Natural killer cell (primary cell): ENCODE data around the gene AJUBA. TPM values are rescaled to one million over a fixed set of nuclear protein-coding genes. Genes with fewer than 3 reads are reported as not detected.
A peak's percentile ranks its signal among the peaks of the same experiment; 100 is the strongest.
"Not testable (repeated sequence)": the region's sequence is repeated elsewhere in the genome, so short reads cannot be mapped to it uniquely, and the experiment has no call there.

ENCODE experiments used
- ATAC-seq, 3 donors: fragments of 150-1000 bp in 2 of 3; fragments of 200-7000 bp in 1 of 3; cut with Tn5 transposase; 1 replicate in 1 of 3; 2 replicates in 2 of 3; pipeline ENCODE4 v1.10.0; 2021; ENCODE audit warnings: mild to moderate bottlenecking in 2 of 3, moderate library complexity in 2 of 3
- DNase-seq, 2 donors: peaks; one replicate each; pipeline versions ENCODE4 v3.0.0 to v3.0.0-alpha.2; 2013 to 2021; ENCODE audit warnings: mixed read lengths in 1 of 2
- H3K27ac ChIP-seq: one replicate; pipeline ENCODE4 v1.5.1; 2013; ENCODE audit warnings: mild to moderate bottlenecking, low read length
- H3K27me3 ChIP-seq: one replicate; pipeline ENCODE4 v1.6.1; 2013; ENCODE audit warnings: low read length; ENCODE audit not compliant: control insufficient read depth, insufficient read depth
- H3K36me3 ChIP-seq: one replicate; pipeline ENCODE4 v1.6.1; 2013; ENCODE audit warnings: low read length; ENCODE audit not compliant: control insufficient read depth, insufficient read depth
- H3K4me1 ChIP-seq: one replicate; pipeline ENCODE4 v1.6.1; 2013; ENCODE audit warnings: low read length; ENCODE audit not compliant: control insufficient read depth, insufficient read depth
- H3K4me3 ChIP-seq: one replicate; pipeline ENCODE4 v1.5.1; 2013; ENCODE audit warnings: low read length
- H3K9me3 ChIP-seq: one replicate; pipeline ENCODE4 v1.6.1; 2013; ENCODE audit warnings: low read length; ENCODE audit not compliant: control insufficient read depth, insufficient read depth
- H3K27ac Mint-ChIP-seq, 2 donors: one replicate each; pipeline ENCODE4 v1.8.0; 2022; ENCODE audit warnings: mild to moderate bottlenecking in 2 of 2, mixed read lengths in 2 of 2, moderate library complexity in 1 of 2
- H3K27me3 Mint-ChIP-seq, 2 donors: one replicate each; pipeline ENCODE4 v1.8.0; 2022; ENCODE audit warnings: low read depth in 2 of 2, mixed read lengths in 2 of 2
- H3K36me3 Mint-ChIP-seq: one replicate; pipeline ENCODE4 v1.8.0; 2022; ENCODE audit warnings: mixed read lengths
- H3K4me1 Mint-ChIP-seq, 2 donors: one replicate each; pipeline ENCODE4 v1.8.0; 2022; ENCODE audit warnings: mixed read lengths in 2 of 2
- H3K4me3 Mint-ChIP-seq: one replicate; pipeline ENCODE4 v1.8.0; 2022; ENCODE audit warnings: mild to moderate bottlenecking, moderate library complexity, mixed read lengths
- H3K9me3 Mint-ChIP-seq, 2 donors: one replicate each; pipeline ENCODE4 v1.8.0; 2022; ENCODE audit warnings: mixed read lengths in 2 of 2
- CTCF ChIP-seq: fragments of 200-600 bp; IDR thresholded peaks from one replicate; pipeline ENCODE4 v1.8.0; 2022; ENCODE audit warnings: antibody characterized with exemption
- WGBS: methylation state at CpG from one replicate; pipeline ENCODE4 v1.1.7; 2013; ENCODE audit warnings: missing lambda C conversion rate; ENCODE audit not compliant: insufficient coverage; 5-methylcytosine and 5-hydroxymethylcytosine counted together
- intact Hi-C: fragments of 100-400 bp; cut with micrococcal nuclease; formaldehyde crosslinking; loops from one replicate; pipeline ENCODE4 v1.14.2; 2022
- total RNA-seq, 4 donors: library from RNA; stranded (reverse); fragments of 120-200 nt in 1 of 4; gene quantifications; one replicate each; pipeline versions ENCODE4 v1.2.3 to v1.2.4, GENCODE V29; 2013 to 2022

Gene AJUBA
- total RNA-seq, 3 donors from 2014 or later (not counting 1 experiment from before 2014, with no cell fraction given), result 0.45 to 0.61 (median 0.56) TPM

- 33% methylated on average over 19 of the region's 19 CpGs for WGBS
- H3K9me3 Mint-ChIP-seq, result no peaks in the 10 kb centered on the region
- intact Hi-C loops, result no loop called here
Measured at GRCh38 chr14:22955702-22956569, 26.4 kb downstream of the AJUBA start.

GRCh38 chr14:22952418-22952817 lies 29.9 kb downstream of the AJUBA start:
- Mint-ChIP-seq H3K36me3 (peaks cover 2% of the 10 kb centered on the region), H3K9me3 (no peaks in the 10 kb centered on the region), H3K27ac (no peak overlapping the region), H3K27me3 (no peaks in the 10 kb centered on the region), H3K4me1 (peaks cover 16 to 17% of the 10 kb centered on the region in 2 donors), H3K4me3 (no peak overlapping the region)
- no peaks in the 10 kb centered on the region for H3K9me3 ChIP-seq
- H3K4me1 ChIP-seq, result peaks cover 14% of the 10 kb centered on the region
- H3K36me3 ChIP-seq, result peaks cover 15% of the 10 kb centered on the region
- H3K27ac ChIP-seq, result no peak overlapping the region
- no peaks in the 10 kb centered on the region for H3K27me3 ChIP-seq
- 94% methylated on average over 1 of the region's 1 CpG for WGBS
- intact Hi-C loops, result loop anchor here (2.0 kb wide), 1 partner anchor 20 kb away; no protein-coding TSS in a partner anchor
- H3K4me3 ChIP-seq, result no peak overlapping the region
- no peak for TF ChIP-seq CTCF
- no peak for ATAC-seq
- no peak for DNase-seq

More at GRCh38 chr14:22955702-22956569, 26.4 kb downstream of the AJUBA start:
- Histone ChIP-seq H3K4me3 (peak overlapping the region; percentile 72), H3K36me3 (peaks cover 4% of the 10 kb centered on the region), H3K4me1 (peaks cover 18% of the 10 kb centered on the region), H3K27me3 (no peaks in the 10 kb centered on the region), H3K9me3 (no peaks in the 10 kb centered on the region), H3K27ac (peak overlapping the region; percentile 80)
- Mint-ChIP-seq H3K27ac (peak overlapping the region; percentile 82 to 95), H3K4me1 (peaks cover 16 to 17% of the 10 kb centered on the region in 2 donors), H3K27me3 (no peaks in the 10 kb centered on the region), H3K36me3 (no peaks in the 10 kb centered on the region), H3K4me3 (peak overlapping the region; percentile 92)
- DNase-seq, result no peak
- TF ChIP-seq CTCF, result no peak
- ATAC-seq, result no peak

- peaks cover 21% of the 10 kb centered on the region for H3K36me3 ChIP-seq
- H3K27me3 Mint-ChIP-seq, H3K9me3 ChIP-seq, H3K27me3 ChIP-seq, H3K4me1 ChIP-seq, H3K36me3 Mint-ChIP-seq, H3K4me3 Mint-ChIP-seq, DNase-seq, H3K27ac ChIP-seq, H3K4me3 ChIP-seq, H3K27ac Mint-ChIP-seq, H3K9me3 Mint-ChIP-seq: not testable (repeated sequence)
- 94% methylated on average over 8 of the region's 8 CpGs for WGBS
- H3K4me1 Mint-ChIP-seq, result peaks cover 15% of the 10 kb centered on the region in 2 donors
- ATAC-seq, result peak in 1 of 3 donors; percentile 55
- intact Hi-C loops, result loop anchor here (2.0 kb wide), 1 partner anchor 19 kb away; no protein-coding TSS in a partner anchor
Measured at GRCh38 chr14:22951795-22952194, 30.6 kb downstream of the AJUBA start.

- ATAC-seq, result no peak
- Mint-ChIP-seq H3K9me3 (no peaks in the 10 kb centered on the region), H3K4me3 (no peak overlapping the region), H3K27me3 (no peaks in the 10 kb centered on the region), H3K36me3 (peaks cover 8% of the 10 kb centered on the region), H3K4me1 (no peaks in the 10 kb centered on the region), H3K27ac (no peak overlapping the region)
- Histone ChIP-seq H3K27me3 (no peaks in the 10 kb centered on the region), H3K27ac (no peak overlapping the region), H3K4me3 (no peak overlapping the region), H3K9me3 (no peaks in the 10 kb centered on the region), H3K4me1 (no peaks in the 10 kb centered on the region), H3K36me3 (peaks cover 15% of the 10 kb centered on the region)
- WGBS, result 100% methylated on average over 3 of the region's 3 CpGs
- intact Hi-C loops, result no loop called here
- TF ChIP-seq CTCF, result no peak
- DNase-seq, result no peak
Measured at GRCh38 chr14:22945642-22946041, 36.7 kb downstream of the AJUBA start.
